LNCaP clone FGC (cell line): ENCODE measurements around the gene RANBP17.

ENCODE experiments used
- DNase-seq: peaks from one replicate; pipeline ENCODE4 v3.0.0-alpha.2; 2011; ENCODE audit warnings: low read depth
- H3K4me3 ChIP-seq: 2 replicates; pipeline ENCODE4 v1.5.1; 2011; ENCODE audit warnings: mild to moderate bottlenecking, low read depth, low read length, control low read depth
- TF ChIP-seq, protein P1 (sequence below): IDR thresholded peaks from 2 replicates; pipeline ENCODE4 v1.5.1; 2012; ENCODE audit warnings: mild to moderate bottlenecking; ENCODE audit not compliant: control insufficient read depth, insufficient read depth; ENCODE audit errors: extremely low read depth

Gene RANBP17

GRCh38 chr5:170885256-170885655, 23.4 kb downstream of the RANBP17 start:
- no peak overlapping the region for H3K4me3 ChIP-seq
- TF ChIP-seq, protein P1, sequence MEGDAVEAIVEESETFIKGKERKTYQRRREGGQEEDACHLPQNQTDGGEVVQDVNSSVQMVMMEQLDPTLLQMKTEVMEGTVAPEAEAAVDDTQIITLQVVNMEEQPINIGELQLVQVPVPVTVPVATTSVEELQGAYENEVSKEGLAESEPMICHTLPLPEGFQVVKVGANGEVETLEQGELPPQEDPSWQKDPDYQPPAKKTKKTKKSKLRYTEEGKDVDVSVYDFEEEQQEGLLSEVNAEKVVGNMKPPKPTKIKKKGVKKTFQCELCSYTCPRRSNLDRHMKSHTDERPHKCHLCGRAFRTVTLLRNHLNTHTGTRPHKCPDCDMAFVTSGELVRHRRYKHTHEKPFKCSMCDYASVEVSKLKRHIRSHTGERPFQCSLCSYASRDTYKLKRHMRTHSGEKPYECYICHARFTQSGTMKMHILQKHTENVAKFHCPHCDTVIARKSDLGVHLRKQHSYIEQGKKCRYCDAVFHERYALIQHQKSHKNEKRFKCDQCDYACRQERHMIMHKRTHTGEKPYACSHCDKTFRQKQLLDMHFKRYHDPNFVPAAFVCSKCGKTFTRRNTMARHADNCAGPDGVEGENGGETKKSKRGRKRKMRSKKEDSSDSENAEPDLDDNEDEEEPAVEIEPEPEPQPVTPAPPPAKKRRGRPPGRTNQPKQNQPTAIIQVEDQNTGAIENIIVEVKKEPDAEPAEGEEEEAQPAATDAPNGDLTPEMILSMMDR = no peak
- no peak for DNase-seq

DNA sequence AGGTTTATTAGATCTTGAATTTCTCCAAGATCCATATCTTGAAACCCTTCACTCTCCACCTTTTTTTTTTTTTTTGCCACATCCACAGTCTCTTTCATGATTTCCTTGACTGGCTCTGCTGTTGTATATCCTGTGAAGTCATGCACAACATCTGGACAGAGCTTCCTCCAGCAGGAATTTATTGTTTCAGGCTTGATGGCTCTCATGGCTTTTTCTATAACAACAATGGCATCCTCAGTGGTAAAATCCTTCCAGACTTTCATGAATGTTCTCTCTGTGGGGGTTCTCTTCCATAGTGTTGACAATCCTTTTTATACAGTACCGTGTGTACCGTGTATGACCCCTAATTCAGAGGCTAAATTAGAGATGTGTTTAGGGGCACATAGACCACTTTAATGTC, 24.0 kb downstream of the RANBP17 start:
- TF ChIP-seq, protein P1 = no peak
- no peak overlapping the region for H3K4me3 ChIP-seq
- DNase-seq = no peak

GRCh38 chr5:170886210-170886894, 24.5 kb downstream of the RANBP17 start:
- DNase-seq = no peak
- no peak overlapping the region for H3K4me3 ChIP-seq
- TF ChIP-seq, protein P1 = no peak

GRCh38 chr5:170892196-170892595, 30.4 kb downstream of the RANBP17 start:
- H3K4me3 ChIP-seq = no peak overlapping the region
- TF ChIP-seq, protein P1 = no peak
- no peak for DNase-seq

DNA sequence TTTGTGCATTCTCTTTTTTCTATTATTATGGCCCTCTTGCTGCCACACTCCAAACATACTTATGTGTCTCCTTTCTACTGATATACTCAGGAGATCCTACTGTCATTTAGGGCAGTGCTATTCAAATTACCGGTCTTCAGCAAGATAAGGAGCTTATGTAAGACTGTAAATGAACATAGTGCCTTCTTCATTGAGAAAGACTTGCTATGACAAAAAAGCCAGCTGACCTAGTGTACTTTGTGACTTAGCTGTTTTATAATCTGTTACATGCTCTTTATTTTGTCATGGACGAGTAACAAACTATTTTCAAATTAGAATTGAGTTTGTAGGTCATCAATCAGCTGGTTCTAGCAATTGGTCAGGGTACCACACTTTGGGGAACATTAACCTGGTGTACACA, 32.8 kb downstream of the RANBP17 start:
- H3K4me3 ChIP-seq = no peak overlapping the region
- TF ChIP-seq, protein P1 = no peak
- DNase-seq = no peak

DNA sequence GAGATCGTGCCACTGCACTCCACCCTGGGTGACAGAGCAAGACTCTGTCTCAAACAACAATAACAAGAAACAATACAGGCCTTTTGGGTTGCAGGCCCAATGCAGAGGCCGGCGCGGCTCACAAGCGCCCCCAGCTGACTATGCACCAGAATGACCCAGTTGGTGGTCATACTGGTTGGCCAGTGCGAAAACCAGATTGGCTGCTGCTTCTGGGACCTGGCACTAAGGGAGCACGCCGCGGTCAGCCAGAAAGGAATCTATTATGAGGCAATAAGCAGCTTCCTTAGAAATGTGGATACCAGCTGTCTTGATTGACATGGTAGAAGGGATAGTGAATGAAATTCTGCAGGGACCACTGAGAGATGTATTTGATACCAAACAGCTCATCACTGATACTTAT, 35.0 kb downstream of the RANBP17 start:
- H3K4me3 ChIP-seq = no peak overlapping the region
- TF ChIP-seq, protein P1 = 0 out of 2 replicates have a peak, but pooled peaks have one; percentile 9
- DNase-seq = no peak

DNA sequence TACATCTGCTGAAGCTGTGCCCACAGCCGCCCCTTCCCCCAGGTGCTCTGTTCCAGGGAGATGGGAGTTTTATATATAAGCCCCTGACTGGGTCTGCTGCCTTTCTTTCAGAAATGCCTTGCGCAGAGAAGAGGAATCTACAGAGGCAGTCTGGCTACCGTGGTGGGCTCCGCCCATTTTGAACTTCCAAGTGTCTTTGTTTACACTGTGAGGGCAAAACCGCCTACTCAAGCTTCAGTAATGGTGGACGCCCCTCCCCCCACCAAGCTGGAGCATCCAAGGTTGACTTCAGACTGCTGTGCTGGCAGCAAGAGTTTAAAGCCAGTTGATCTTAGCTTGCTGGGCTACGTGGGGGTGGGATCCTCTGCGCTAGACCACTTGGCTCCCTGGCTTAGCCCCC, 41.3 kb downstream of the RANBP17 start:
- no peak for DNase-seq
- TF ChIP-seq, protein P1 = no peak
- H3K4me3 ChIP-seq = no peak overlapping the region
